SK-N-SH treated with all-trans-retinoic acid at 6 μM for 48 hours (cell line): ENCODE results near the gene MT1G.

Source experiments
- ATAC-seq: fragments of 200-7000 bp; cut with Tn5 transposase; 3 replicates; pipeline ENCODE4 v1.9.1; 2020; ENCODE audit warnings: mild to moderate bottlenecking, moderate library complexity
- ARNTL ChIP-seq: fragments of 450-650 bp; formaldehyde crosslinking; IDR thresholded peaks from 2 replicates; pipeline ENCODE4 v1.5.0; 2020; ENCODE audit warnings: low read depth, mild to moderate bottlenecking, moderate library complexity, borderline replicate concordance
- BACH2 ChIP-seq: fragments of 250-450 bp; sonication (Bioruptor Pico); IDR thresholded peaks from 2 replicates; pipeline ENCODE4 v1.9.0; 2021; ENCODE audit warnings: mild to moderate bottlenecking, borderline replicate concordance
- CSDC2 ChIP-seq: fragments of 250-450 bp; sonication (Bioruptor Pico); IDR thresholded peaks from 2 replicates; pipeline ENCODE4 v1.5.0; 2020; ENCODE audit warnings: mild to moderate bottlenecking, moderate library complexity
- CSRNP3 ChIP-seq: fragments of 250-450 bp; sonication (Bioruptor Pico); IDR thresholded peaks from 2 replicates; pipeline ENCODE4 v1.5.1; 2021; ENCODE audit warnings: mild to moderate bottlenecking, moderate library complexity
- ESRRG ChIP-seq: fragments of 250-450 bp; sonication (Bioruptor Pico); IDR thresholded peaks from 2 replicates; pipeline ENCODE4 v1.6.1; 2021; ENCODE audit warnings: mild to moderate bottlenecking
- GLIS3 ChIP-seq: fragments of 250-450 bp; sonication (Bioruptor Pico); IDR thresholded peaks from 2 replicates; pipeline ENCODE4 v1.5.0; 2020; ENCODE audit warnings: mild to moderate bottlenecking, moderate library complexity
- ISL1 ChIP-seq: fragments of 250-450 bp; sonication (Bioruptor Pico); IDR thresholded peaks from 2 replicates; pipeline ENCODE4 v2.1.2; 2022; ENCODE audit warnings: mild to moderate bottlenecking, moderate library complexity
- OSR1 ChIP-seq: fragments of 250-450 bp; sonication (Bioruptor Pico); IDR thresholded peaks from 2 replicates; pipeline ENCODE4 v1.8.0; 2022; ENCODE audit warnings: moderate library complexity, mild to moderate bottlenecking, inconsistent platforms
- PPARA ChIP-seq: fragments of 250-450 bp; sonication (Bioruptor Pico); IDR thresholded peaks from 2 replicates; pipeline ENCODE4 v1.5.0; 2020; ENCODE audit warnings: mild to moderate bottlenecking, borderline replicate concordance
- RARB ChIP-seq: fragments of 250-450 bp; sonication (Bioruptor Pico); IDR thresholded peaks from 2 replicates; pipeline ENCODE4 v1.8.0; 2021; ENCODE audit warnings: mild to moderate bottlenecking, moderate library complexity
- SNAI2 ChIP-seq: fragments of 250-450 bp; sonication (Bioruptor Pico); IDR thresholded peaks from 2 replicates; pipeline ENCODE4 v1.5.0; 2020; ENCODE audit warnings: mild to moderate bottlenecking, moderate library complexity
- TCF4 ChIP-seq: fragments of 250-450 bp; sonication (Bioruptor Pico); IDR thresholded peaks from 2 replicates; pipeline ENCODE4 v1.8.0; 2021; ENCODE audit warnings: mild to moderate bottlenecking, moderate library complexity, borderline replicate concordance
- TOX ChIP-seq: fragments of 250-450 bp; sonication (Bioruptor Pico); IDR thresholded peaks from 2 replicates; pipeline ENCODE4 v1.8.0; 2021; ENCODE audit warnings: mild to moderate bottlenecking, moderate library complexity, borderline replicate concordance
- ZC3H10 ChIP-seq: fragments of 250-450 bp; sonication (Bioruptor Pico); IDR thresholded peaks from 2 replicates; pipeline ENCODE4 v1.5.1; 2021; ENCODE audit warnings: mild to moderate bottlenecking, moderate library complexity
- ZFP3 ChIP-seq: fragments of 250-450 bp; sonication (Bioruptor Pico); IDR thresholded peaks from 2 replicates; pipeline ENCODE4 v1.5.0; 2020; ENCODE audit warnings: mild to moderate bottlenecking, moderate library complexity
- ZFP30 ChIP-seq: fragments of 450-650 bp; formaldehyde crosslinking; IDR thresholded peaks from 2 replicates; pipeline ENCODE4 v1.5.0; 2022; ENCODE audit warnings: mild to moderate bottlenecking, moderate library complexity
- ZNF70 ChIP-seq: fragments of 450-650 bp; formaldehyde crosslinking; IDR thresholded peaks from 2 replicates; pipeline ENCODE4 v1.5.0; 2020; ENCODE audit warnings: mild to moderate bottlenecking, moderate library complexity
- ZNF8 ChIP-seq: fragments of 450-650 bp; formaldehyde crosslinking; IDR thresholded peaks from 2 replicates; pipeline ENCODE4 v1.5.0; 2020; ENCODE audit warnings: mild to moderate bottlenecking, moderate library complexity
- TF ChIP-seq, protein P1 (sequence below): fragments of 250-450 bp; sonication (Bioruptor Pico); IDR thresholded peaks from 2 replicates; pipeline ENCODE4 v1.8.0; 2021; ENCODE audit warnings: low read depth, mild to moderate bottlenecking, moderate library complexity, borderline replicate concordance
- TF ChIP-seq, protein P2 (sequence below): fragments of 250-450 bp; sonication (Bioruptor Pico); IDR thresholded peaks from 2 replicates; pipeline ENCODE4 v1.5.0; 2020; ENCODE audit warnings: mild to moderate bottlenecking, moderate library complexity
- TF ChIP-seq, protein P3 (sequence below): fragments of 250-450 bp; sonication (Bioruptor Pico); IDR thresholded peaks from 2 replicates; pipeline ENCODE4 v1.8.0; 2020; ENCODE audit warnings: mild to moderate bottlenecking, moderate library complexity, borderline replicate concordance

MT1G gene

DNA sequence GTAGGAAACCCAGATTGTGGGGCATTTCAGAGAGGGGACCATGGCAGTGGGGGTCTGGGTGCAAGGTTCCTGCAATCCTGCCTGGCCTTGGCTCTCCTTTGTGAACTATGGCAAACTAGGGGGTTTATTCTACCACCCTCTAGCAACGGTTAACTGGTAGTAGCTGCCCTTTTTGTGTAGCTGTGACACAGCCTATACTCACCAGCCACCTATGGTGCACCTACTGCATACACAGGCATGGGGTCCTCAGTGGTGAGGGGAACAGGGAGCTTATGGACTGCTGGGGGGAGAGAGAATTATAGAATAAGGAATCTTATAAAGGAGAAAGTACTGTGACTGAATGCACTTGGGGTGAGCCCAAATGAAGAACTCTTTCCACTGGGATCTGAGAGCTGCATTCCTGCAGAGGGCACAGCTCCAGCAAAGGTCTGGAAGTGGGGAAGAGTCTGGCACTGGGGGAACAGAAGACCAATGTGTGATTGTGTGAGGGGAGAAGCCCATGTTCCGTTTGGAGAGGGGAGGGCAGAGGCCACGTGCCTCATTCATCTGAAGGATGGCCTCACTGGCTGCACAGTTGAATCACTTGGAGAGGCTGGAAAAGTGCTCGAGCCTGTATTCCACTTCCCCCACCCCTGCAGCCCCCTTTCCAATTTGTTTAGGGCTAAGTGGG, 16.5 kb upstream of the MT1G start (continued):
- no peak for TF ChIP-seq OSR1 (CRISPR knock-in tag)
- TF ChIP-seq TOX (CRISPR knock-in tag): no peak
- no peak for TF ChIP-seq CSDC2 (CRISPR knock-in tag)
- no peak for TF ChIP-seq RARB

- no peak for ATAC-seq
- TF ChIP-seq ZFP30 (CRISPR knock-in tag) (no peak), CSRNP3 (CRISPR knock-in tag) (no peak), RARB (no peak), GLIS3 (CRISPR knock-in tag) (no peak), ARNTL (no peak), TCF4 (CRISPR knock-in tag) (no peak), PPARA (CRISPR knock-in tag) (no peak), ISL1 (CRISPR knock-in tag) (no peak), SNAI2 (CRISPR knock-in tag) (no peak), ZNF8 (CRISPR knock-in tag) (no peak), BACH2 (CRISPR knock-in tag) (no peak), ZFP3 (CRISPR knock-in tag) (no peak), ZC3H10 (CRISPR knock-in tag) (no peak)
- TF ChIP-seq, protein P1, sequence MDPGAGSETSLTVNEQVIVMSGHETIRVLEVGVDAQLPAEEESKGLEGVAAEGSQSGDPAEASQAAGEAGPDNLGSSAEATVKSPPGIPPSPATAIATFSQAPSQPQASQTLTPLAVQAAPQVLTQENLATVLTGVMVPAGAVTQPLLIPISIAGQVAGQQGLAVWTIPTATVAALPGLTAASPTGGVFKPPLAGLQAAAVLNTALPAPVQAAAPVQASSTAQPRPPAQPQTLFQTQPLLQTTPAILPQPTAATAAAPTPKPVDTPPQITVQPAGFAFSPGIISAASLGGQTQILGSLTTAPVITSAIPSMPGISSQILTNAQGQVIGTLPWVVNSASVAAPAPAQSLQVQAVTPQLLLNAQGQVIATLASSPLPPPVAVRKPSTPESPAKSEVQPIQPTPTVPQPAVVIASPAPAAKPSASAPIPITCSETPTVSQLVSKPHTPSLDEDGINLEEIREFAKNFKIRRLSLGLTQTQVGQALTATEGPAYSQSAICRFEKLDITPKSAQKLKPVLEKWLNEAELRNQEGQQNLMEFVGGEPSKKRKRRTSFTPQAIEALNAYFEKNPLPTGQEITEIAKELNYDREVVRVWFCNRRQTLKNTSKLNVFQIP: no peak
- TF ChIP-seq, protein P2, sequence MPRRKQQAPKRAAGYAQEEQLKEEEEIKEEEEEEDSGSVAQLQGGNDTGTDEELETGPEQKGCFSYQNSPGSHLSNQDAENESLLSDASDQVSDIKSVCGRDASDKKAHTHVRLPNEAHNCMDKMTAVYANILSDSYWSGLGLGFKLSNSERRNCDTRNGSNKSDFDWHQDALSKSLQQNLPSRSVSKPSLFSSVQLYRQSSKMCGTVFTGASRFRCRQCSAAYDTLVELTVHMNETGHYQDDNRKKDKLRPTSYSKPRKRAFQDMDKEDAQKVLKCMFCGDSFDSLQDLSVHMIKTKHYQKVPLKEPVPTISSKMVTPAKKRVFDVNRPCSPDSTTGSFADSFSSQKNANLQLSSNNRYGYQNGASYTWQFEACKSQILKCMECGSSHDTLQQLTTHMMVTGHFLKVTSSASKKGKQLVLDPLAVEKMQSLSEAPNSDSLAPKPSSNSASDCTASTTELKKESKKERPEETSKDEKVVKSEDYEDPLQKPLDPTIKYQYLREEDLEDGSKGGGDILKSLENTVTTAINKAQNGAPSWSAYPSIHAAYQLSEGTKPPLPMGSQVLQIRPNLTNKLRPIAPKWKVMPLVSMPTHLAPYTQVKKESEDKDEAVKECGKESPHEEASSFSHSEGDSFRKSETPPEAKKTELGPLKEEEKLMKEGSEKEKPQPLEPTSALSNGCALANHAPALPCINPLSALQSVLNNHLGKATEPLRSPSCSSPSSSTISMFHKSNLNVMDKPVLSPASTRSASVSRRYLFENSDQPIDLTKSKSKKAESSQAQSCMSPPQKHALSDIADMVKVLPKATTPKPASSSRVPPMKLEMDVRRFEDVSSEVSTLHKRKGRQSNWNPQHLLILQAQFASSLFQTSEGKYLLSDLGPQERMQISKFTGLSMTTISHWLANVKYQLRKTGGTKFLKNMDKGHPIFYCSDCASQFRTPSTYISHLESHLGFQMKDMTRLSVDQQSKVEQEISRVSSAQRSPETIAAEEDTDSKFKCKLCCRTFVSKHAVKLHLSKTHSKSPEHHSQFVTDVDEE: no peak
- TF ChIP-seq, protein P3, sequence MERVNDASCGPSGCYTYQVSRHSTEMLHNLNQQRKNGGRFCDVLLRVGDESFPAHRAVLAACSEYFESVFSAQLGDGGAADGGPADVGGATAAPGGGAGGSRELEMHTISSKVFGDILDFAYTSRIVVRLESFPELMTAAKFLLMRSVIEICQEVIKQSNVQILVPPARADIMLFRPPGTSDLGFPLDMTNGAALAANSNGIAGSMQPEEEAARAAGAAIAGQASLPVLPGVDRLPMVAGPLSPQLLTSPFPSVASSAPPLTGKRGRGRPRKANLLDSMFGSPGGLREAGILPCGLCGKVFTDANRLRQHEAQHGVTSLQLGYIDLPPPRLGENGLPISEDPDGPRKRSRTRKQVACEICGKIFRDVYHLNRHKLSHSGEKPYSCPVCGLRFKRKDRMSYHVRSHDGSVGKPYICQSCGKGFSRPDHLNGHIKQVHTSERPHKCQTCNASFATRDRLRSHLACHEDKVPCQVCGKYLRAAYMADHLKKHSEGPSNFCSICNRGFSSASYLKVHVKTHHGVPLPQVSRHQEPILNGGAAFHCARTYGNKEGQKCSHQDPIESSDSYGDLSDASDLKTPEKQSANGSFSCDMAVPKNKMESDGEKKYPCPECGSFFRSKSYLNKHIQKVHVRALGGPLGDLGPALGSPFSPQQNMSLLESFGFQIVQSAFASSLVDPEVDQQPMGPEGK (CRISPR knock-in tag): no peak
Measured at GRCh38 chr16:56683424-56684172, 15.7 kb upstream of the MT1G start.

DNA sequence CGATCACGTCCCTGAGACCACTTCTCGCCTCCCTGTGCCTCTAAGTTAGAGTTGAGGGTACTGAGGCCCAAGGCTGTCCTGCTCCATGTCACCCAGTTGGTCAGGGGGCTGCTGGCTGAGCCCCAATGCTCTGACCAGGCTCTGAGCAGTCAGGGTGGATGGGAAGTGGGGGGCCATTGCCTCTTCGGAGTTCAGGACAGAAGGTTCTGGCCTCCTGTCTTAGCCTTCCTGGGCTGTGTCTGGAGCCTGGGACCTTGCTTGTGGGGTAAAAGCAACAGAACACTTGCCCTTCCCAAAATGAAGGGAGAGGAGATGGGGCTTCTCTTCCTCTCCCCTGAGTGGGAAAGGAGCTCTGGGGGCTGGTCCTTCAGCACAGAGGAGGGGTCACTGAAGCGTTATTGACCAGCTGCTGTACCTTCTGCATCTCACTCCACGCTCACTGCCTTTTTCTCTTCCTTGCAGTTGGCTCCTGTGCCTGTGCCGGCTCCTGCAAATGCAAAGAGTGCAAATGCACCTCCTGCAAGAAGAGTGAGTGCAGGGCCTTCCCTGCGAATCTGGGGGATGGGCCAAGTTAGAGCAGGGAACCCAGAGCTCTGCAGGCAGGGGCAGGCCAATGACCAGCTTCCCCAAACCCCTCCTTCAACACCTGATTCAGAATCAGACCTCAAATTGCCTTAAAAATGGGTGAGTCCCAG, 15.0 kb upstream of the MT1G start:
- peak; percentile 14 for ATAC-seq
- TF ChIP-seq CSDC2 (CRISPR knock-in tag) (no peak), ZNF70 (CRISPR knock-in tag) (no peak), ZC3H10 (CRISPR knock-in tag) (no peak), BACH2 (CRISPR knock-in tag) (no peak), ESRRG (CRISPR knock-in tag) (no peak)
- TF ChIP-seq, protein P1: no peak
